Calu3 (cell line): ENCODE results near the gene NHSL2. TPM values are rescaled to one million over a fixed set of nuclear protein-coding genes. Genes with fewer than 3 reads are reported as not detected.

Experiments used
- BruUV-seq: library from RNA; stranded (reverse); fragments of 400-500 nt; replicated peaks from 2 replicates; lab custom pipeline; 2021; lab: Mats Ljungman, UMichigan
- CTCF ChIA-PET: fragments of 300-600 bp; sonication (Branson Sonifier 250); formaldehyde crosslinking; loops from one replicate; lab custom pipeline; 2022; ENCODE audit warnings: antibody characterized with exemption; lab: Charles Lee
- DNase-seq: peaks from one replicate; pipeline ENCODE4 v3.0.0; 2022
- H3K27ac Mint-ChIP-seq: one replicate; pipeline ENCODE4 v1.8.0; 2022; ENCODE audit warnings: mixed read lengths; ENCODE audit not compliant: unreplicated experiment
- H3K27me3 Mint-ChIP-seq: one replicate; pipeline ENCODE4 v1.8.0; 2022; ENCODE audit warnings: mixed read lengths; ENCODE audit not compliant: unreplicated experiment
- H3K36me3 Mint-ChIP-seq: one replicate; pipeline ENCODE4 v1.8.0; 2022; ENCODE audit warnings: mild to moderate bottlenecking, moderate library complexity, mixed read lengths; ENCODE audit not compliant: insufficient read depth, unreplicated experiment
- H3K4me1 Mint-ChIP-seq: one replicate; pipeline ENCODE4 v1.8.0; 2022; ENCODE audit warnings: mild to moderate bottlenecking, low read depth, mixed read lengths; ENCODE audit not compliant: unreplicated experiment
- H3K4me3 Mint-ChIP-seq: one replicate; pipeline ENCODE4 v1.8.0; 2022; ENCODE audit warnings: mild to moderate bottlenecking, low read depth, moderate library complexity, mixed read lengths; ENCODE audit not compliant: unreplicated experiment
- H3K9me3 Mint-ChIP-seq: one replicate; pipeline ENCODE4 v1.8.0; 2022; ENCODE audit warnings: low read depth, mixed read lengths; ENCODE audit not compliant: unreplicated experiment
- CTCF ChIP-seq: fragments of 200-600 bp; IDR thresholded peaks from one replicate; pipeline ENCODE4 v1.8.0; 2022; ENCODE audit warnings: antibody characterized with exemption; ENCODE audit not compliant: unreplicated experiment
- intact Hi-C: fragments of 100-400 bp; cut with micrococcal nuclease; formaldehyde crosslinking; loops from one replicate; pipeline ENCODE4 v1.10.0; 2022; ENCODE audit not compliant: unreplicated experiment
- total RNA-seq: library from RNA; stranded (reverse); gene quantifications from 2 replicates; pipeline ENCODE4 v1.2.3, GENCODE V29; 2022

NHSL2 gene
- total RNA-seq, 1 experiment from 2014 or later: 0.09 TPM

- no peaks in the 10 kb centered on the region for H3K9me3 Mint-ChIP-seq
- CTCF ChIA-PET: no interaction called here
- H3K27me3 Mint-ChIP-seq: peaks cover 49% of the 10 kb centered on the region
- H3K4me1 Mint-ChIP-seq: no peaks in the 10 kb centered on the region
- H3K36me3 Mint-ChIP-seq: no peaks in the 10 kb centered on the region
- H3K4me3 Mint-ChIP-seq: no peak overlapping the region
- DNase-seq: no peak
- no peak for TF ChIP-seq CTCF
- intact Hi-C loops: no loop called here
- no peak overlapping the region for H3K27ac Mint-ChIP-seq
- no TSS peak for BruUV-seq
These were observed 184.2 kb downstream of the NHSL2 start for GRCh38 chrX:72094894-72095293.

- Mint-ChIP-seq H3K4me3 (no peak overlapping the region), H3K27me3 (peaks cover 51% of the 10 kb centered on the region), H3K4me1 (no peaks in the 10 kb centered on the region), H3K36me3 (no peaks in the 10 kb centered on the region), H3K9me3 (no peaks in the 10 kb centered on the region), H3K27ac (no peak overlapping the region)
- TF ChIP-seq CTCF: no peak
- intact Hi-C loops: no loop called here
- no peak for DNase-seq
- no TSS peak for BruUV-seq
- CTCF ChIA-PET: no interaction called here
These were observed 184.7 kb downstream of the NHSL2 start for GRCh38 chrX:72095370-72095769.

GRCh38 chrX:72097098-72097497 lies 186.5 kb downstream of the NHSL2 start:
- CTCF ChIA-PET: no interaction called here
- no TSS peak for BruUV-seq
- H3K27ac Mint-ChIP-seq: no peak overlapping the region
- H3K4me3 Mint-ChIP-seq: no peak overlapping the region
- peaks cover 62% of the 10 kb centered on the region for H3K27me3 Mint-ChIP-seq
- no peaks in the 10 kb centered on the region for H3K4me1 Mint-ChIP-seq
- no peaks in the 10 kb centered on the region for H3K36me3 Mint-ChIP-seq
- intact Hi-C loops: no loop called here
- no peak for TF ChIP-seq CTCF
- H3K9me3 Mint-ChIP-seq: no peaks in the 10 kb centered on the region
- no peak for DNase-seq

- Mint-ChIP-seq H3K9me3 (no peaks in the 10 kb centered on the region), H3K4me1 (no peaks in the 10 kb centered on the region), H3K36me3 (no peaks in the 10 kb centered on the region), H3K4me3 (no peak overlapping the region), H3K27ac (no peak overlapping the region), H3K27me3 (peaks cover 61% of the 10 kb centered on the region)
- BruUV-seq: no TSS peak
- CTCF ChIA-PET: no interaction called here
- no peak for TF ChIP-seq CTCF
- no peak for DNase-seq
- intact Hi-C loops: no loop called here
These were observed 189.6 kb downstream of the NHSL2 start for GRCh38 chrX:72100051-72100755.
